ENCODE measurements around the gene ERVH48-1.
"Not testable (repeated sequence)": the region's sequence is repeated elsewhere in the genome, so short reads cannot be mapped to it uniquely, and the experiment has no call there.

ERVH48-1 gene

GRCh38 chr21:42962380-42963007 is 37.1 kb upstream of the ERVH48-1 start:
- Histone ChIP-seq H3K4me3 (ENCODE audit: low read depth in 1 of 2, low read length in 2 of 2) (no peak overlapping the region), H3K4me2 (ENCODE audit: insufficient read depth, low read length) (no peak overlapping the region), H3K27ac (ENCODE audit: low read length) (no peak overlapping the region), H4K20me1 (ENCODE audit: insufficient read depth, low read length) (no peaks in the 10 kb centered on the region), H2AFZ (ENCODE audit: low read depth, low read length) (no peak overlapping the region), H3K27me3 (ENCODE audit: insufficient read depth, low read length, poor library complexity) (no peaks in the 10 kb centered on the region), H3K36me3 (ENCODE audit: insufficient read depth, low read length) (no peaks in the 10 kb centered on the region), H3K79me2 (ENCODE audit: insufficient read depth, low read length) (no peaks in the 10 kb centered on the region), H3K4me1 (ENCODE audit: insufficient read depth, low read length) (no peaks in the 10 kb centered on the region), H3K9ac (ENCODE audit: low read depth, low read length) (no peak overlapping the region), H3K9me3 (ENCODE audit: insufficient read depth, low read length, severe bottlenecking) (no peaks in the 10 kb centered on the region)
- DNase-seq: no peak
- no peak for ATAC-seq (ENCODE audit: insufficient read depth, low read depth)
- no peak for TF ChIP-seq EZH2 (IDR thresholded peaks at IDR 0.05; ENCODE audit: borderline replicate concordance, low read depth, low read length, severe bottlenecking)
- TF ChIP-seq CTCF (IDR thresholded peaks at IDR 0.05; ENCODE audit: borderline replicate concordance, extremely low read depth, low read length, poor library complexity, severe bottlenecking): no peak

DNA sequence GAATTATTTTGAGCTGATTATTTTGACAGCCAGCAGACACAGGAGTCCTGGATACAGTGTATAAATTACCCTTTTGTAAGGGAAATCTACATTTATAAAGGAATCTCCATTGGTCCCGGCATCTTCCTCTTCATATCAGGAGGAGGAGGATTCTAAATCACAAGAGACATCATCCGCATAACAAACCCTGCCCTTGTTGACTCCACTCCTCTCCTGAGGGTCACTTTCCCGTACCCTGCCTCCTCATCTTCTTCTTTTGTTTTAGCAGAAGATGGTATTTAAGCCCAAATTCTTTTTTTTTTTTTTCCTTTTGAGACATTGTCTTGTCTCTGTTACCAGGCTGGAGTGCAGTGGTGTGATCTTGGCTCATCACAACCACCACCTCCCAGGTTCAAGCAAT is 34.3 kb upstream of the ERVH48-1 start:
- Histone ChIP-seq H3K27me3 (ENCODE audit: insufficient read depth, low read length, poor library complexity) (no peaks in the 10 kb centered on the region), H3K9ac (ENCODE audit: low read depth, low read length) (no peak overlapping the region), H3K4me3 (ENCODE audit: low read depth in 1 of 2, low read length in 2 of 2) (no peak overlapping the region), H3K4me1 (ENCODE audit: insufficient read depth, low read length) (no peaks in the 10 kb centered on the region), H3K4me2 (ENCODE audit: insufficient read depth, low read length) (no peak overlapping the region), H2AFZ (ENCODE audit: low read depth, low read length) (no peak overlapping the region), H3K27ac (ENCODE audit: low read length) (no peak overlapping the region), H4K20me1 (ENCODE audit: insufficient read depth, low read length) (no peaks in the 10 kb centered on the region), H3K79me2 (ENCODE audit: insufficient read depth, low read length) (no peaks in the 10 kb centered on the region), H3K9me3 (ENCODE audit: insufficient read depth, low read length, severe bottlenecking) (no peaks in the 10 kb centered on the region), H3K36me3 (ENCODE audit: insufficient read depth, low read length) (no peaks in the 10 kb centered on the region)
- ATAC-seq (ENCODE audit: insufficient read depth, low read depth) (no peak), DNase-seq (no peak)
- TF ChIP-seq EZH2 (IDR thresholded peaks at IDR 0.05; ENCODE audit: borderline replicate concordance, low read depth, low read length, severe bottlenecking) (no peak), CTCF (IDR thresholded peaks at IDR 0.05; ENCODE audit: borderline replicate concordance, extremely low read depth, low read length, poor library complexity, severe bottlenecking) (no peak)

DNA sequence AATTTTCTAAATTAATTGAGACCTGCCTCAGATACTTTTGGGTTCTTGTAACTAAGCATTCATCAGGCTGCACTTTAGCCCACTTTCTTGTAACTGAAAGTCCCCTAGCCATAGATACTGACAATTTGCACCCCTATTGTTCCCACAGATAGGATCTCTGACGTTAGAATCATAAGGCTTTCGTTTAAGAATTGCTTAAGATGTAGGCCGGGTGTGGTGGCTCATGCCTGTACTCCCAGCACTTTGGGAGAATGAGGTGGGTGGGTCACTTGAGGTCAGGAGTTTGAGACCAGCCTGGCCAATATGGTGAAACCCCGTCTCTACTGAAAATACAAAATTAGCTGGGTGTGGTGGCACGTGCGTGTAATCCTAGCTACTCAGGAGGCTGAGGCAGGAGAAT is 32.7 kb upstream of the ERVH48-1 start:
- not testable (repeated sequence) for ATAC-seq (ENCODE audit: insufficient read depth, low read depth); H3K9ac ChIP-seq (ENCODE audit: low read depth, low read length); DNase-seq; H3K79me2 ChIP-seq (ENCODE audit: insufficient read depth, low read length); H3K4me3 ChIP-seq (ENCODE audit: low read depth in 1 of 2, low read length in 2 of 2); H3K4me2 ChIP-seq (ENCODE audit: insufficient read depth, low read length); H3K36me3 ChIP-seq (ENCODE audit: insufficient read depth, low read length); H2AFZ ChIP-seq (ENCODE audit: low read depth, low read length); H3K4me1 ChIP-seq (ENCODE audit: insufficient read depth, low read length); H3K27me3 ChIP-seq (ENCODE audit: insufficient read depth, low read length, poor library complexity); H3K27ac ChIP-seq (ENCODE audit: low read length); H3K9me3 ChIP-seq (ENCODE audit: insufficient read depth, low read length, severe bottlenecking); H4K20me1 ChIP-seq (ENCODE audit: insufficient read depth, low read length)

DNA sequence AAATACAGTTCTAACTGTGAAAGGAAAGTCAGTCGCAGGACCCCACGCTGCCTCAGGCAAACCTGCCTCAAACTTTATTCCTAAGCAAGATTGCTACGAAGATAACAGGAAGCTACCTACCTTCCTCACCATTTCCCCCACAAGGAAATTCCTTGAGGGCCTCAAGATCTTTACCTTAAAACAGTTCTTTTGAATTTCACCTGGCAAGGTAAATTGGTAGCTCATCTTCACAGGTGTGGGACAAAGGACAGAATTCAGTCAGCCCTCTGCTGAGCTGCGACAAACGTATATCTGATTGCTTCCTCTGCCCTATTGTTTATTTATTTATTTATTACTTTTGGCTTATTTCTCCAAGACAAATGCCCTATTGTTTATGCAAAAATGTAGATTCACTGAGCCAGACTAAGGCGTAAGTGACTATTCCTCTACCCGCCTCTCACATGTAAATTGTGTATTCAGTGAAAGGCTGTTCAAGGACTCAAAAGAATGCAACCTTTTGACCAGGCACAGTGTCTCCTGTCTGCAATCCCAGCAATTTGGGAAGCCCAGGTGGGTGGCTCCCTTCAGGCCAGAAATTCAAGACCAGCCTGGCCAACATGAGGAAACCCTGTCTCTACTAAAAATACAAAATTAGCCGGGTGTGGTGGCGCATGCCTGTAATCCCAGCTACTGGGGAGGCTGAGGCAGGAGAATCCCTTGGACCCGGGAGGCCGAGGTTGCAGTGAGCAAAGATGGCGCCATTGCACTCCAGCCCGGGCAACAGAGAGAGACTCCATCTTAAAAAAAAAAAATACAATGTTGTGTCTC is 31.6 kb upstream of the ERVH48-1 start:
- DNase-seq: no peak
- Histone ChIP-seq H2AFZ (ENCODE audit: low read depth, low read length) (no peak overlapping the region), H3K36me3 (ENCODE audit: insufficient read depth, low read length) (no peaks in the 10 kb centered on the region), H3K27ac (ENCODE audit: low read length) (no peak overlapping the region), H3K9ac (ENCODE audit: low read depth, low read length) (no peak overlapping the region), H3K4me1 (ENCODE audit: insufficient read depth, low read length) (no peaks in the 10 kb centered on the region), H3K9me3 (ENCODE audit: insufficient read depth, low read length, severe bottlenecking) (no peaks in the 10 kb centered on the region), H4K20me1 (ENCODE audit: insufficient read depth, low read length) (no peaks in the 10 kb centered on the region), H3K27me3 (ENCODE audit: insufficient read depth, low read length, poor library complexity) (no peaks in the 10 kb centered on the region), H3K4me2 (ENCODE audit: insufficient read depth, low read length) (no peak overlapping the region), H3K4me3 (ENCODE audit: low read depth in 1 of 2, low read length in 2 of 2) (no peak overlapping the region), H3K79me2 (ENCODE audit: insufficient read depth, low read length) (no peaks in the 10 kb centered on the region)
- ATAC-seq (ENCODE audit: insufficient read depth, low read depth): peak; percentile 72
- TF ChIP-seq EZH2 (IDR thresholded peaks at IDR 0.05; ENCODE audit: borderline replicate concordance, low read depth, low read length, severe bottlenecking) (no peak), CTCF (IDR thresholded peaks at IDR 0.05; ENCODE audit: borderline replicate concordance, extremely low read depth, low read length, poor library complexity, severe bottlenecking) (no peak)

- not testable (repeated sequence) for ATAC-seq (ENCODE audit: insufficient read depth, low read depth); H3K4me1 ChIP-seq (ENCODE audit: insufficient read depth, low read length); H2AFZ ChIP-seq (ENCODE audit: low read depth, low read length); H3K79me2 ChIP-seq (ENCODE audit: insufficient read depth, low read length); H3K4me2 ChIP-seq (ENCODE audit: insufficient read depth, low read length); DNase-seq; H4K20me1 ChIP-seq (ENCODE audit: insufficient read depth, low read length); H3K27ac ChIP-seq (ENCODE audit: low read length); H3K4me3 ChIP-seq (ENCODE audit: low read depth in 1 of 2, low read length in 2 of 2); H3K9me3 ChIP-seq (ENCODE audit: insufficient read depth, low read length, severe bottlenecking); H3K9ac ChIP-seq (ENCODE audit: low read depth, low read length); H3K36me3 ChIP-seq (ENCODE audit: insufficient read depth, low read length); H3K27me3 ChIP-seq (ENCODE audit: insufficient read depth, low read length, poor library complexity)
Observed at GRCh38 chr21:42951193-42951592, 25.8 kb upstream of the ERVH48-1 start.

All from DND-41 (cell line).